Suprapubic skin (tissue), 4 donors: ENCODE data around the gene SMARCC2.

ENCODE experiments used
- CTCF ChIP-seq, 2 donors: fragments of 200-600 bp in 1 of 2; fragments of 450-650 bp in 1 of 2; sonication (generic) in 1 of 2; IDR thresholded peaks; one replicate each; pipeline ENCODE4 v1.5.1; 2016 to 2019; ENCODE audit warnings: antibody characterized with exemption in 2 of 2, mild to moderate bottlenecking in 1 of 2, moderate library complexity in 1 of 2
- EP300 ChIP-seq: sonication (generic); formaldehyde crosslinking; IDR thresholded peaks from one replicate; pipeline ENCODE4 v1.6.1; 2017; ENCODE audit warnings: antibody characterized with exemption
- POLR2A ChIP-seq, 2 donors: fragments of 450-650 bp; IDR thresholded peaks; one replicate each; pipeline ENCODE4 v1.6.1; 2017; ENCODE audit warnings: antibody characterized with exemption in 2 of 2, mild to moderate bottlenecking in 2 of 2, moderate library complexity in 2 of 2
- POLR2AphosphoS5 ChIP-seq, 3 donors: sonication (generic); formaldehyde crosslinking; IDR thresholded peaks; one replicate each; pipeline ENCODE4 v1.6.1; 2017; ENCODE audit warnings: antibody characterized with exemption in 3 of 3

GRCh38 chr12:56223571-56224101 is 34.4 kb upstream of the SMARCC2 start:
- TF ChIP-seq CTCF (IDR thresholded peaks at IDR 0.05): no peak
- no peak for TF ChIP-seq POLR2A (IDR thresholded peaks at IDR 0.05)
- TF ChIP-seq EP300: no peak
- no peak for TF ChIP-seq POLR2AphosphoS5 (IDR thresholded peaks at IDR 0.05)
